GM21717 (cell line): ENCODE results near the gene SLC7A11.

Source experiments
- ATAC-seq: cut with Tn5 transposase; IDR thresholded peaks from one replicate; pipeline ENCODE4 v1.9.1; 2021; ENCODE audit warnings: mild to moderate bottlenecking, moderate library complexity; ENCODE audit not compliant: unreplicated experiment

The SLC7A11 gene

GRCh38 chr4:138174981-138175794, 67.0 kb downstream of the SLC7A11 start:
- no peak for ATAC-seq

- no peak for ATAC-seq
Observed at GRCh38 chr4:138164208-138164607, 77.9 kb downstream of the SLC7A11 start.

GRCh38 chr4:138163171-138163570, 79.0 kb downstream of the SLC7A11 start:
- no peak for ATAC-seq

- no peak for ATAC-seq
Observed at GRCh38 chr4:138162259-138162658, 79.9 kb downstream of the SLC7A11 start.

- ATAC-seq, result no peak
Observed at GRCh38 chr4:138161351-138161750, 80.8 kb downstream of the SLC7A11 start.

- ATAC-seq, result no peak
Observed at GRCh38 chr4:138158746-138159297, 83.3 kb downstream of the SLC7A11 start.

GRCh38 chr4:138140879-138141278, 101.3 kb downstream of the SLC7A11 start:
- no peak for ATAC-seq

- ATAC-seq, result no peak
Observed at GRCh38 chr4:138138774-138139173, 103.4 kb downstream of the SLC7A11 start.

GRCh38 chr4:138135610-138136009, 106.5 kb downstream of the SLC7A11 start:
- ATAC-seq, result no peak

GRCh38 chr4:138118270-138118669, 123.9 kb downstream of the SLC7A11 start:
- ATAC-seq, result no peak

GRCh38 chr4:138115053-138115452, 127.1 kb downstream of the SLC7A11 start:
- no peak for ATAC-seq

GRCh38 chr4:138114434-138114833, 127.7 kb downstream of the SLC7A11 start:
- ATAC-seq, result peak; percentile 100
